Measurements from ENCODE around the gene HAUS7.

GRCh38 chrX:153511784-153512500, 41.6 kb upstream of the HAUS7 start:
- TF ChIP-seq CTCF (IDR thresholded peaks at IDR 0.05; ENCODE audit: poor library complexity, severe bottlenecking) (no peak), REST (IDR thresholded peaks at IDR 0.05; ENCODE audit: borderline replicate concordance) (no peak), EZH2 (IDR thresholded peaks at IDR 0.05; ENCODE audit: borderline replicate concordance, insufficient read depth, low read length, poor library complexity, severe bottlenecking) (no peak), TAF1 (IDR thresholded peaks at IDR 0.05; ENCODE audit: low read depth) (no peak), SMC3 (conservative IDR thresholded peaks at IDR 0.05; ENCODE audit: poor library complexity) (no peak), EP300 (conservative IDR thresholded peaks at IDR 0.05; ENCODE audit: poor library complexity, severe bottlenecking) (no peak), MXI1 (conservative IDR thresholded peaks at IDR 0.05; ENCODE audit: poor library complexity, severe bottlenecking) (no peak)

Data from neural cell (in vitro differentiated cells).